ENCODE results near the gene CALHM5.

Gene CALHM5

DNA sequence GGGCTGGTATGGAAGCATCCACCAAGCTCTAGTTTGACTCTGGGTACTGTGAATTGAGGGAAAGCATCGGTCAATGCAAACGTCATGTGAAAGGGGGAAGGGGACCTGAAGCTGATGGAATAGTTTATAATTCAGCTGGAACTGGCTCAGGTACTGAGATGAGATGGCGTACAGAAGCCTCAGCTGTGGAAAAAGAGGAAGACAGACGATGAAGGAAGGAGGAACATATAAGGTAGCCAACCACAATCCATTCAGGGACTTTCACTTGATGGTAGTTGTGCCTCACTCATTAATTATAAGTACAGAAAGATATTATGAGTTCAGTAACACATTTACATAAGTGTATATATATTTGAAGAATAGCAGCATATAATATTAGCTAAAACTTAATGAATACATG is 2.7 kb downstream of the CALHM5 start:
- no peak for ATAC-seq

DNA sequence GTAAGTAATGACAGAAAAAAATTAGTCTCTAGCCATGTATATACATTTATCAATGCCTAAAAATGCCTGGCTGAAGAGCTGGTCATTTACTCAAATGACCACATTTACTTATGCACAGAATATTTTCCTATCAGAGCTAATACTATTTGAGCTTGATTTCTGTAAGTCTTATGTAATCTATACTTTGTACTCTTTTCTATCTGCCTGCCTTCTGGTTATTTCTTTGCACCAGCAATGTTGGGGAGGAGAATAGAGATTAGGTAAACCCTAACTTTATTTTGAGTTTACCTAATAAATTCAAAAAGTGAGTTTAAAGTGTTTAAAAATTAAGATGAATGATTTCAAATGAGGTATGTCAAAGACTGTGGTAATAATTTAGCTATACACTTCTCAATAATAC is 3.7 kb downstream of the CALHM5 start:
- TF ChIP-seq RARB (CRISPR knock-in tag; IDR thresholded peaks at IDR 0.05): no peak
- no peak for TF ChIP-seq ZNF70 (CRISPR knock-in tag; IDR thresholded peaks at IDR 0.05)
- no peak for TF ChIP-seq ZFP3 (CRISPR knock-in tag; IDR thresholded peaks at IDR 0.05)
- TF ChIP-seq, protein P1, sequence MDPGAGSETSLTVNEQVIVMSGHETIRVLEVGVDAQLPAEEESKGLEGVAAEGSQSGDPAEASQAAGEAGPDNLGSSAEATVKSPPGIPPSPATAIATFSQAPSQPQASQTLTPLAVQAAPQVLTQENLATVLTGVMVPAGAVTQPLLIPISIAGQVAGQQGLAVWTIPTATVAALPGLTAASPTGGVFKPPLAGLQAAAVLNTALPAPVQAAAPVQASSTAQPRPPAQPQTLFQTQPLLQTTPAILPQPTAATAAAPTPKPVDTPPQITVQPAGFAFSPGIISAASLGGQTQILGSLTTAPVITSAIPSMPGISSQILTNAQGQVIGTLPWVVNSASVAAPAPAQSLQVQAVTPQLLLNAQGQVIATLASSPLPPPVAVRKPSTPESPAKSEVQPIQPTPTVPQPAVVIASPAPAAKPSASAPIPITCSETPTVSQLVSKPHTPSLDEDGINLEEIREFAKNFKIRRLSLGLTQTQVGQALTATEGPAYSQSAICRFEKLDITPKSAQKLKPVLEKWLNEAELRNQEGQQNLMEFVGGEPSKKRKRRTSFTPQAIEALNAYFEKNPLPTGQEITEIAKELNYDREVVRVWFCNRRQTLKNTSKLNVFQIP (CRISPR knock-in tag; IDR thresholded peaks at IDR 0.05; ENCODE audit: borderline replicate concordance, low read depth): no peak
- TF ChIP-seq ESRRG (CRISPR knock-in tag; IDR thresholded peaks at IDR 0.05): no peak
- TF ChIP-seq ZNF8 (CRISPR knock-in tag; IDR thresholded peaks at IDR 0.05): no peak
- TF ChIP-seq ZFP30 (CRISPR knock-in tag; IDR thresholded peaks at IDR 0.05): no peak
- no peak for TF ChIP-seq ZC3H10 (CRISPR knock-in tag; IDR thresholded peaks at IDR 0.05)
- no peak for TF ChIP-seq ISL1 (CRISPR knock-in tag; IDR thresholded peaks at IDR 0.05)
- TF ChIP-seq, protein P2, sequence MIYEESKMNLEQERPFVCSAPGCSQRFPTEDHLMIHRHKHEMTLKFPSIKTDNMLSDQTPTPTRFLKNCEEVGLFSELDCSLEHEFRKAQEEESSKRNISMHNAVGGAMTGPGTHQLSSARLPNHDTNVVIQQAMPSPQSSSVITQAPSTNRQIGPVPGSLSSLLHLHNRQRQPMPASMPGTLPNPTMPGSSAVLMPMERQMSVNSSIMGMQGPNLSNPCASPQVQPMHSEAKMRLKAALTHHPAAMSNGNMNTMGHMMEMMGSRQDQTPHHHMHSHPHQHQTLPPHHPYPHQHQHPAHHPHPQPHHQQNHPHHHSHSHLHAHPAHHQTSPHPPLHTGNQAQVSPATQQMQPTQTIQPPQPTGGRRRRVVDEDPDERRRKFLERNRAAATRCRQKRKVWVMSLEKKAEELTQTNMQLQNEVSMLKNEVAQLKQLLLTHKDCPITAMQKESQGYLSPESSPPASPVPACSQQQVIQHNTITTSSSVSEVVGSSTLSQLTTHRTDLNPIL (CRISPR knock-in tag; IDR thresholded peaks at IDR 0.05; ENCODE audit: low read depth): no peak
- no peak for TF ChIP-seq PPARA (CRISPR knock-in tag; IDR thresholded peaks at IDR 0.05; ENCODE audit: borderline replicate concordance)
- ATAC-seq: no peak

More for the DNA sequence above, 2.7 kb downstream of the CALHM5 start:
- TF ChIP-seq CSDC2 (CRISPR knock-in tag; IDR thresholded peaks at IDR 0.05) (no peak), ARNTL (CRISPR knock-in tag; IDR thresholded peaks at IDR 0.05; ENCODE audit: borderline replicate concordance, low read depth) (no peak), BACH2 (CRISPR knock-in tag; IDR thresholded peaks at IDR 0.05; ENCODE audit: borderline replicate concordance) (no peak), OSR1 (CRISPR knock-in tag; IDR thresholded peaks at IDR 0.05) (no peak), TCF4 (CRISPR knock-in tag; IDR thresholded peaks at IDR 0.05; ENCODE audit: borderline replicate concordance) (no peak), ZNF8 (CRISPR knock-in tag; IDR thresholded peaks at IDR 0.05) (no peak), ESRRG (CRISPR knock-in tag; IDR thresholded peaks at IDR 0.05) (no peak), RARB (CRISPR knock-in tag; IDR thresholded peaks at IDR 0.05) (no peak), TOX (CRISPR knock-in tag; IDR thresholded peaks at IDR 0.05; ENCODE audit: borderline replicate concordance) (no peak), ZFP3 (CRISPR knock-in tag; IDR thresholded peaks at IDR 0.05) (no peak), SNAI2 (CRISPR knock-in tag; IDR thresholded peaks at IDR 0.05) (no peak), ISL1 (CRISPR knock-in tag; IDR thresholded peaks at IDR 0.05) (no peak), ZC3H10 (CRISPR knock-in tag; IDR thresholded peaks at IDR 0.05) (no peak)
- TF ChIP-seq, protein P3, sequence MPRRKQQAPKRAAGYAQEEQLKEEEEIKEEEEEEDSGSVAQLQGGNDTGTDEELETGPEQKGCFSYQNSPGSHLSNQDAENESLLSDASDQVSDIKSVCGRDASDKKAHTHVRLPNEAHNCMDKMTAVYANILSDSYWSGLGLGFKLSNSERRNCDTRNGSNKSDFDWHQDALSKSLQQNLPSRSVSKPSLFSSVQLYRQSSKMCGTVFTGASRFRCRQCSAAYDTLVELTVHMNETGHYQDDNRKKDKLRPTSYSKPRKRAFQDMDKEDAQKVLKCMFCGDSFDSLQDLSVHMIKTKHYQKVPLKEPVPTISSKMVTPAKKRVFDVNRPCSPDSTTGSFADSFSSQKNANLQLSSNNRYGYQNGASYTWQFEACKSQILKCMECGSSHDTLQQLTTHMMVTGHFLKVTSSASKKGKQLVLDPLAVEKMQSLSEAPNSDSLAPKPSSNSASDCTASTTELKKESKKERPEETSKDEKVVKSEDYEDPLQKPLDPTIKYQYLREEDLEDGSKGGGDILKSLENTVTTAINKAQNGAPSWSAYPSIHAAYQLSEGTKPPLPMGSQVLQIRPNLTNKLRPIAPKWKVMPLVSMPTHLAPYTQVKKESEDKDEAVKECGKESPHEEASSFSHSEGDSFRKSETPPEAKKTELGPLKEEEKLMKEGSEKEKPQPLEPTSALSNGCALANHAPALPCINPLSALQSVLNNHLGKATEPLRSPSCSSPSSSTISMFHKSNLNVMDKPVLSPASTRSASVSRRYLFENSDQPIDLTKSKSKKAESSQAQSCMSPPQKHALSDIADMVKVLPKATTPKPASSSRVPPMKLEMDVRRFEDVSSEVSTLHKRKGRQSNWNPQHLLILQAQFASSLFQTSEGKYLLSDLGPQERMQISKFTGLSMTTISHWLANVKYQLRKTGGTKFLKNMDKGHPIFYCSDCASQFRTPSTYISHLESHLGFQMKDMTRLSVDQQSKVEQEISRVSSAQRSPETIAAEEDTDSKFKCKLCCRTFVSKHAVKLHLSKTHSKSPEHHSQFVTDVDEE (CRISPR knock-in tag; IDR thresholded peaks at IDR 0.05): no peak
- TF ChIP-seq, protein P4, sequence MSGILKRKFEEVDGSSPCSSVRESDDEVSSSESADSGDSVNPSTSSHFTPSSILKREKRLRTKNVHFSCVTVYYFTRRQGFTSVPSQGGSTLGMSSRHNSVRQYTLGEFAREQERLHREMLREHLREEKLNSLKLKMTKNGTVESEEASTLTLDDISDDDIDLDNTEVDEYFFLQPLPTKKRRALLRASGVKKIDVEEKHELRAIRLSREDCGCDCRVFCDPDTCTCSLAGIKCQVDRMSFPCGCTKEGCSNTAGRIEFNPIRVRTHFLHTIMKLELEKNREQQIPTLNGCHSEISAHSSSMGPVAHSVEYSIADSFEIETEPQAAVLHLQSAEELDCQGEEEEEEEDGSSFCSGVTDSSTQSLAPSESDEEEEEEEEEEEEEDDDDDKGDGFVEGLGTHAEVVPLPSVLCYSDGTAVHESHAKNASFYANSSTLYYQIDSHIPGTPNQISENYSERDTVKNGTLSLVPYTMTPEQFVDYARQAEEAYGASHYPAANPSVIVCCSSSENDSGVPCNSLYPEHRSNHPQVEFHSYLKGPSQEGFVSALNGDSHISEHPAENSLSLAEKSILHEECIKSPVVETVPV (CRISPR knock-in tag; IDR thresholded peaks at IDR 0.05): no peak
- TF ChIP-seq, protein P1 (CRISPR knock-in tag; IDR thresholded peaks at IDR 0.05; ENCODE audit: borderline replicate concordance, low read depth): no peak

DNA sequence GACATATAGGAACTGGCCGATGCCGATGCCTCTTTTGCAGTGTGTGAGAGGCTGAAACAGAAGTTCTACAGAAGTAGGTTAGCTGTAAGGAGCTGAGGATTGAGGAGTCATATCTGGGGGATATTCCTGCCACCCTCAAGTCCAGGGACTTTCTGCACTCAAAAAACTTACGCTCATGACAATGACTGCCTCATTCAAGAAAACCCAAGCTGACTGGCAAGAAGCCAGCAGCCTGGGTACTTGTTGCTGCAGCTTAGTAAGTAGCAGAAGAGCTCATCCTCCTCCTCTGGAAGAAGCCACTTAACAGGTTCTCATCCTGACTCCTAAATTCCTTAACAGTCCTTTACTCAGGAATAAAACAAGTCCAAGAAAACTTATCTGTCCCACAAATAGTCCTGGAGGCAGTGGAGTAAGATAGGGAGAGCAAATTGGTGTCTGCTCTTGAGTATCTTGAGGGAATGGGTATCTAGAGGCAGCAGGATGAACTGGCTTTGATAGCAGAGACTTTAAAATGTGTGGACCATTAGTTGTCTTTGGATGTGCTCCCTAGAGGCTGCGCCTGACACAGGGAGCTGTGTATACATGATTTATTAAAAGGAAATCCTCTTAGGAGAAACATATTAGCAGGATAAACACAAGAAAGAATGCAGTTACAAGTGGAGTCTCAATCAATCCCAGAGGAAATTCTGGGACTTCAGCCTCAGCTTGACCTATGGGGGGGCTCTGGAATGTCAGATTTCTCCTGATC is 7.4 kb downstream of the CALHM5 start:
- no peak for ATAC-seq
- TF ChIP-seq ZC3H10 (CRISPR knock-in tag; IDR thresholded peaks at IDR 0.05) (no peak), BACH2 (CRISPR knock-in tag; IDR thresholded peaks at IDR 0.05; ENCODE audit: borderline replicate concordance) (no peak), TCF4 (CRISPR knock-in tag; IDR thresholded peaks at IDR 0.05; ENCODE audit: borderline replicate concordance) (no peak), ZFP3 (CRISPR knock-in tag; IDR thresholded peaks at IDR 0.05) (no peak), ARNTL (CRISPR knock-in tag; IDR thresholded peaks at IDR 0.05; ENCODE audit: borderline replicate concordance, low read depth) (no peak), TOX (CRISPR knock-in tag; IDR thresholded peaks at IDR 0.05; ENCODE audit: borderline replicate concordance) (no peak), ESRRG (CRISPR knock-in tag; IDR thresholded peaks at IDR 0.05) (no peak)
- TF ChIP-seq, protein P2 (CRISPR knock-in tag; IDR thresholded peaks at IDR 0.05; ENCODE audit: low read depth): no peak
- TF ChIP-seq, protein P3 (CRISPR knock-in tag; IDR thresholded peaks at IDR 0.05): no peak
- TF ChIP-seq, protein P1 (CRISPR knock-in tag; IDR thresholded peaks at IDR 0.05; ENCODE audit: borderline replicate concordance, low read depth): no peak

Data from SK-N-SH treated with all-trans-retinoic acid at 6 μM for 48 hours (cell line).